Tibial artery (tissue), 4 donors: ENCODE results near the gene CCDC201.
"Not testable (repeated sequence)": the region's sequence is repeated elsewhere in the genome, so short reads cannot be mapped to it uniquely, and the experiment has no call there.

ENCODE experiments used
- DNase-seq, 2 donors: peaks; one replicate each; pipeline ENCODE4 v3.0.0-alpha.2; 2019
- H3K27ac ChIP-seq, 2 donors: fragments of 200-600 bp; sonication (generic) in 1 of 2; 1 replicate in 1 of 2; 2 replicates in 1 of 2; pipeline ENCODE4 v1.5.1; 2018 to 2019; ENCODE audit warnings: mild to moderate bottlenecking in 1 of 2
- H3K27me3 ChIP-seq, 2 donors: fragments of 200-600 bp; sonication (generic) in 1 of 2; one replicate each; pipeline versions ENCODE4 v1.5.1 to v1.6.0; 2016 to 2019
- H3K36me3 ChIP-seq, 3 donors: fragments of 200-600 bp; sonication (generic) in 2 of 3; one replicate each; pipeline ENCODE4 v1.5.1; 2016 to 2019; ENCODE audit warnings: mild to moderate bottlenecking in 2 of 3
- H3K4me1 ChIP-seq, 4 donors: fragments of 200-600 bp; sonication (generic) in 2 of 4; 1 replicate in 3 of 4; 2 replicates in 1 of 4; pipeline ENCODE4 v1.5.1; 2016 to 2019
- H3K4me3 ChIP-seq, 2 donors: fragments of 200-600 bp; sonication (generic) in 1 of 2; 1 replicate in 1 of 2; 2 replicates in 1 of 2; pipeline ENCODE4 v1.5.1; 2018 to 2019; ENCODE audit warnings: mild to moderate bottlenecking in 2 of 2
- H3K9me3 ChIP-seq, 3 donors: fragments of 200-600 bp; sonication (generic) in 1 of 3; one replicate each; pipeline ENCODE4 v1.5.1; 2016 to 2019
- intact Hi-C: fragments of 100-400 bp; cut with DNase I; formaldehyde crosslinking; loops from one replicate; pipeline ENCODE4 v1.15.0; 2023; ENCODE audit warnings: low total_unique reads
- TF ChIP-seq, protein P1 (sequence below), 2 experiments: fragments of 200-600 bp in 1 of 2; fragments of 450-650 bp in 1 of 2; IDR thresholded peaks; one replicate each; pipeline ENCODE4 v1.5.1; 2017 to 2019; ENCODE audit warnings: antibody characterized with exemption in 2 of 2, mild to moderate bottlenecking in 1 of 2, moderate library complexity in 1 of 2

CCDC201 gene

DNA sequence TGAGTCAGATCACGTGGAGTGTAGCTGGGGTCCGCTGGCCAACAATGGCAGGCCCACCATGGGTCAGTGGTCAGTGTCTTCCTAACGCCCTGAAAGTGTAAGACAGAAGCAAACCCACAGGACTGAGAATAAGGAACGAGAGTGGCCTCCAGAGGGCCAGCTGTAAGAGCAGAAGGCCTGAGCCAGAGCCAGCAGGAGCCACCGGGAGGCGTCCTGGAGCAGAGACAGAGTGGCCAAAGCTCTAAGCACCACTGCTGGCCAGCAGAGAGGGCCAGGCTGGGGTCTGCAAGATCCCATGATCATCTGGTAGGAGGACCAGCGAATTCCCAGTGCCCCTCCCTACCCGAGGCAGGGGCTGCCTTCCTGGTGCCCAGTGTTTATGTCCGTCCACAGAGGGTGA lies 9.2 kb downstream of the CCDC201 start:
- TF ChIP-seq, protein P1, sequence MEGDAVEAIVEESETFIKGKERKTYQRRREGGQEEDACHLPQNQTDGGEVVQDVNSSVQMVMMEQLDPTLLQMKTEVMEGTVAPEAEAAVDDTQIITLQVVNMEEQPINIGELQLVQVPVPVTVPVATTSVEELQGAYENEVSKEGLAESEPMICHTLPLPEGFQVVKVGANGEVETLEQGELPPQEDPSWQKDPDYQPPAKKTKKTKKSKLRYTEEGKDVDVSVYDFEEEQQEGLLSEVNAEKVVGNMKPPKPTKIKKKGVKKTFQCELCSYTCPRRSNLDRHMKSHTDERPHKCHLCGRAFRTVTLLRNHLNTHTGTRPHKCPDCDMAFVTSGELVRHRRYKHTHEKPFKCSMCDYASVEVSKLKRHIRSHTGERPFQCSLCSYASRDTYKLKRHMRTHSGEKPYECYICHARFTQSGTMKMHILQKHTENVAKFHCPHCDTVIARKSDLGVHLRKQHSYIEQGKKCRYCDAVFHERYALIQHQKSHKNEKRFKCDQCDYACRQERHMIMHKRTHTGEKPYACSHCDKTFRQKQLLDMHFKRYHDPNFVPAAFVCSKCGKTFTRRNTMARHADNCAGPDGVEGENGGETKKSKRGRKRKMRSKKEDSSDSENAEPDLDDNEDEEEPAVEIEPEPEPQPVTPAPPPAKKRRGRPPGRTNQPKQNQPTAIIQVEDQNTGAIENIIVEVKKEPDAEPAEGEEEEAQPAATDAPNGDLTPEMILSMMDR (IDR thresholded peaks at IDR 0.05) = no peak
- H3K4me1 ChIP-seq = no peaks in the 10 kb centered on the region
- DNase-seq = no peak
- no peak overlapping the region for H3K27ac ChIP-seq
- H3K9me3 ChIP-seq = peaks cover 0 to 4% (median 0%) of the 10 kb centered on the region in 3 donors
- H3K27me3 ChIP-seq = peaks cover 0 to 30% of the 10 kb centered on the region in 2 donors
- intact Hi-C loops = no loop called here
- H3K36me3 ChIP-seq = no peaks in the 10 kb centered on the region
- no peak overlapping the region for H3K4me3 ChIP-seq

DNA sequence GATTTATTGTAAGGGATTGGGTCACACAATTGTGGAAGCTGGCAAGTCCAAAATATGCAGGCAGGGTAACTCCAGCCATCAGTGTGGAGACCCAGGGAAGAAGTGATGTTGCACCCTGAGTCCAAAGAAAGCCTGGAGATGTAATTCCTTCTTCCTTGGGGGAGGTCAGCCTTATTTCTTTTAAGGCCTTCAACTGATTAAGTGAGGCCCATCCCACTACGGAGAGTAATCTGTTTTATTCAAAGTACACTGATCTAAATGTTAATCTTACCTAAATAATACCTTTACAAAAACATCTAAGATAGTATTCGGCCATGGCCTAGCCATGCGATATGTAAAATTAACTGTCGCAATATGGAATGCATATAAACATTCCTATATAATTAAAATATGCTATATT lies 16.0 kb downstream of the CCDC201 start:
- H3K36me3 ChIP-seq, intact Hi-C loops, H3K4me1 ChIP-seq: not testable (repeated sequence)

DNA sequence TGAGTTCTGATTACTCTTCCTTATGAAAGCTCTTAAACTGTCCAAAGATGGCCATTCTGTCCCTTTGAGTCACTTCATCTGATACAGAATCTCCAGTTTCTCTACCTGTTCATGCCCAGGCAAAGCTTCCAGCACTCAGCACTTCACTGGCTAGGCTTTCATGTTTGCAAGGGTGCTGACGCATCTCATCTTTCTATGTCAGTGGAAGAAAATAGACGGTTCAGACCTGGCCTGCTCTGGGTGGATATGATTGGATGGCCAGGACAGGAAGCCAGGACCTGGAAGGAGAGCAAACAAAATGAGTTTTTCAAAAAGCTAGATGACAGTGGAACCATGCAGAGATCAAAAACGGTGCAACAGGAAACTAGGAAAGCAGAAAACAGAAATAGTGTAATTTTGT lies 17.2 kb downstream of the CCDC201 start:
- H3K9me3 ChIP-seq, H3K36me3 ChIP-seq, H3K27ac ChIP-seq, H3K4me1 ChIP-seq, intact Hi-C loops, H3K27me3 ChIP-seq, DNase-seq, H3K4me3 ChIP-seq: not testable (repeated sequence)

More for the DNA sequence above, 16.0 kb downstream of the CCDC201 start:
- not testable (repeated sequence) for DNase-seq, H3K4me3 ChIP-seq, H3K27ac ChIP-seq, H3K27me3 ChIP-seq, H3K9me3 ChIP-seq

DNA sequence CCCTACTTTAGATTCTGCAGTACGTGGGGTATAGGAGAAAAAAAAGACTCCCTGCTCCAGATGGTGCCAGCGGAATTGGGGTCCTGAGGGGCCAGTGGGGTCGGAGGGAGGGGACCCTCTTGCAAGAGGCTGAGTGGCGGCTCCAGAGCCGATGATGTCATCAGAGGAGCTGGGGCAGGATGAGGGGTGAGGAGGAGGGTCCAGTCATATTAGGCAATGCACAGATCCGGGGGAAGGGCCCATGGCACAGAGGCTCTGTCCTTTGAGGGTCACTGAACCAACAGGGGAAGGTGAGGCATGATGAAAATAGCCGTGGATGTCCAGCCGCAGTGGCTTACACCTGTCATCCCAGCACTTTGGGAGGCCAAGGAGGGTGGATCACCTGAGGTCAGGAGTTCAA lies 19.4 kb downstream of the CCDC201 start:
- DNase-seq, intact Hi-C loops, H3K27me3 ChIP-seq: not testable (repeated sequence)

DNA sequence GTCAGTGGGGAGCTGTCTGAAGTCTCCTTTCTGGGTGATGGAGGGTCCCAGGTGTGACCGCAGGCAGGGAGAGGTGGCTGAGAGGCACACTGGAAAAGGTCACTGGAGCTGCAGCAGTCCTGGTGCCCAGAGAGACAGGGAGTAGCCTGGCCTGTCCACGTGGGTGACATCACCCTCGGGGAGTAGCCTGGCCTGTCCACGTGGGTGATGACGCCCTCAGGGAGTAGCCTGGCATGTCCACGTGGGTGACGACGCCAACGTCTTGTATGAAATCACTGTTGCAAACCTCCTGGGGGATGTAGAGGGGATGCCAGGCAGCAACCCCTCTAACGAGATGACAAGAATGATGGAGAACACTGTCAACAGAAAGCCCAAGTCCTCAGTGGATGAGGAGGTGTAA lies 19.9 kb downstream of the CCDC201 start:
- H3K36me3 ChIP-seq, H3K4me1 ChIP-seq, H3K4me3 ChIP-seq, H3K27ac ChIP-seq, H3K27me3 ChIP-seq, H3K9me3 ChIP-seq, DNase-seq, intact Hi-C loops: not testable (repeated sequence)

More for the DNA sequence above, 19.4 kb downstream of the CCDC201 start:
- H3K4me1 ChIP-seq, H3K4me3 ChIP-seq, H3K36me3 ChIP-seq, H3K9me3 ChIP-seq, H3K27ac ChIP-seq: not testable (repeated sequence)

DNA sequence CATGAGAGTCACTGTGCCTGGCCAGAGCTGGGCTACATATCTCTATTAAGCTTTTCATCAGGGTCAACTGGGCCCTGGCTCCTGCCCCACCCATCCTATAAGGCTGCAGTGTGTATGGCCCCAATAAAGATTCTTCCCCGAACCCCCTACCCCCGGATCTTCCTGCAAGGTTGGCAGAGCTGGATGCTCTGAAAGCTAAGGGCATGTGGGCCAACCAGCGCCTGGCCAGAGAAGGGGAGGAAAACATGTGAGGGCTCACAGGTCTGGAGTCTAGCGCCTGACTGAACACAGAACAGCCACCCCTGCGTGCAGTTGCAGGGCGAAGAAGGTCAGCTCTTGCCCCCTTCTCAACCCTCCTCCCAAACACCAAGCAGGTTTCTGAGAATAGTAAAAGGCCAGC lies 24.1 kb downstream of the CCDC201 start:
- intact Hi-C loops, H3K27me3 ChIP-seq, H3K9me3 ChIP-seq: not testable (repeated sequence)

DNA sequence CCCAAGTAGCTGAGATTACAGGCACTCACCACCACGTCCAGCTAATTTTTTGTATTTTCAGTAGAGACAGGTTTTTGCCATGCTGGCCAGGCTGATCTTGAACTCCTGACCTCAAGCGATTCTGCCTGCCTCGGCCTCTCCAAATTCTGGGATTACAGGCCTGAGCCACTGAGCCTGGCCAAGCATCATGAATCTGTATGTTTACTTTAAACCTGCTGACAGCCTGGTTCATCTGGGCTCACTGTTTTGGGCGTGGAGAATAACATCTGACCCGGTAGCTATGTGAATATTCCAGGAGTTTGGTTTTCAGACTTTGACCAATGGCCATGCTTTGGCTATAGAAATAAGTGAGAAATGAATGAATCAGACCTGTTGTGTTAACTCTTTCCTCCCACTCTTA lies 26.3 kb downstream of the CCDC201 start:
- H3K36me3 ChIP-seq, DNase-seq, H3K27ac ChIP-seq, H3K9me3 ChIP-seq, intact Hi-C loops, H3K27me3 ChIP-seq, H3K4me3 ChIP-seq, H3K4me1 ChIP-seq: not testable (repeated sequence)

More for the DNA sequence above, 24.1 kb downstream of the CCDC201 start:
- not testable (repeated sequence) for H3K36me3 ChIP-seq, DNase-seq, H3K27ac ChIP-seq, H3K4me3 ChIP-seq, H3K4me1 ChIP-seq

DNA sequence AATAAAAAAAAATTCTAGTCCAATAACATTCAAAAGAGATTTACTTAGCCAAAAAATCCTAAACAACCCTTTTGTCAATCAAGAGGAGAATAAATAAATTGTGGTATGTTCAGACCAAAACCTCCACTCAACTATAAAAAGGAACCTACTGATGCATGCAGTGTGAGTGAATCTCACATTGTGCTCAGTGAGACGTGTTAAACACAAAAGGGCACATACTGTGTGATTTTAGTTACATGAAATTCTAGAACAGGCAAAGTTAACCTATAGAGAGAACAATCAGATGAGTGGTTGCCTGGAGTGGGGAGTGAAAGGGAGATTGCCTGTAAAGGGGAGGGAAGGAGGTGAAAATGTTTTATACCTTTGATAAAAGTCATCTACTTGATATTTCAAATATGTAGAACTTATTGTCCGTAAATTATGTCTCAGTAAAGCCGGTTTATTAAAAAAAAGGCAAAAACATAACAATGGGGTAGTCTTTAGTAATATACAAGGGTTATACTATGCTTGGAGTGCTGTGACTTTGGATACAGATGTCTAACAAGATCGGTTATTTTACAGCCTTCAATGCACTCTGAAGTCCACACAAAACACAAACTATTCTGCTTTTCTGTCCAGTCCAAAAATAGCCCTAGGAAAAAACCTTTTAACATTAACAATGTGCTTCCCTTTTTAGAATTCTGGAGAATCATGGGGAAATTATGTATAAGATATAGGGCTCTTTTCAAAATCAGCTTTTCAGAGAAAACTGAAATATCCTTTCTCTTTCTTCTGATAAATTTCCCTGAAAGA lies 30.8 kb downstream of the CCDC201 start:
- intact Hi-C loops, H3K27ac ChIP-seq, H3K4me3 ChIP-seq, H3K36me3 ChIP-seq, H3K4me1 ChIP-seq, DNase-seq, H3K9me3 ChIP-seq, H3K27me3 ChIP-seq: not testable (repeated sequence)

DNA sequence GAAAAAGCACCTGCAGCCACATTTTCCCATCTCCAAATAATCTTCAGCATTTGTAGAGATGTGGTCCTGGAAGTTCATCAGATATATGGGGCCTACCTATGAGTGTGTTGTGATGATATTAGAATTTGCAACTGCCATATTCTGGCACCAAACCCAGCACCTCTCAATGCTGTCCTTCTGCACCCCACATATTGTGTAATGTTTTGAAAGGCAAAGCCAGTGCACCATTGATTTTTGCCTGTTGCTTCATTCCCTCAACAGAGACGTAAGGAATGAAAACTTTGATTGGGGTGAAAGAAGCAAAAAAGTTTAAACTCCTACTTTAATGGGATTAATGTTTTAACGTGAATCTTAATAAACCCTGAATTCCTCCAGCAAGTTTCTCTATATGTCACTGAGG lies 34.0 kb downstream of the CCDC201 start:
- H3K9me3 ChIP-seq, H3K27me3 ChIP-seq, H3K4me1 ChIP-seq, intact Hi-C loops, H3K27ac ChIP-seq, H3K36me3 ChIP-seq, H3K4me3 ChIP-seq, DNase-seq: not testable (repeated sequence)

DNA sequence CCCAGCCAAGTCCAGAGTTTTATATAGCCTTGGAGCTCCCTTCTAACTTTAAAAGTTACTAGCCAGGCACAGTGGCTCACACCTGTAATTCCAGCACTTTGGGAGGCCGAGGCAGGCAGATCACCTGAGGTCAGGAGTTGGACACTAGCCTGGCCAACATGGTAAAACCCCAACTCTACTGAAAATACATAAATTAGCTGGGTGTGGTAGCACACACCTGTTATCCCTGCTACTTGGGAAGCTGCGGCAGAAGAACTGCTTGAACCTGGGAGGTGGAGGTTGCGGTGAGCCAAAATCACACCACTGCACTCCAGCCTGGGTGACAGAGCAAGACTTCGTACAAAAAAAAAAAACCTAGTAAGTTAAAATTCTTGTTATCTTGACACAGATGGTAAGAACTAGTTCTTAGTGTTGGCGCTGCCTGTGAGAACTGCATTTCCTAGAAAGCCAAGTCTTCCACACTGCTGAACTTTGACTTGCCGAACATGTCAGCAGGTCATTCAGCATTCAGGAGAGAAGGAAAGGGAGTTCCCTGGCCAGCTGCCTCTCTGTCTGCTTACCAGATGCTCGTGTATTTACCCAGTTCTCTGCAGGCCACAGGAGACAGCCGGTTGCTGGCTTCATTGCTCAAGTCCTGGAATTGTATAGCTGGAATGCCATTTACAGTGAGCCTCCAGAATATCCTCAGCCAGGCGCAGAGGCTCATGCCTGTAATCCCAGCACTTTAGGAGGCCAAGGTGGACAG lies 40.3 kb downstream of the CCDC201 start:
- H3K27ac ChIP-seq, intact Hi-C loops, H3K4me1 ChIP-seq, H3K36me3 ChIP-seq, H3K9me3 ChIP-seq, H3K4me3 ChIP-seq, H3K27me3 ChIP-seq, DNase-seq: not testable (repeated sequence)

DNA sequence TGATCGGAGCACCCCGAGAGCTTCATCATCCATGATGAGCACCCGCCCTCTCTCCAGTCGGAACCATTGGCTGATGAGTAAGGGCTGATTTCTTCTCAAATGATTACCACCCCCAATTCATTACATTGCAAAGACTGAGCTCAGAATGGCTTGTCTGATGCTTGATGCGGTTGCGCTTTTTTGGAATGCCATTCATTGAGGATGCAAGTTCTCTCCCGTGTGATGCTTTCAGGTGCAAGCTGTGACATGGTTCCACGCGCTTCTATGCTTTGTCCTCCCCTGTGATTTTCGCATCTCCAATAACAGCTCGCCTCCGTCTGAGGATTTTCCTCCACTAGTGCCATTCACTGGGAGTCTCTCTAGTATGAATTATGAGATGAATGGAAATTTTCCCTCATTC lies 43.0 kb downstream of the CCDC201 start:
- H3K4me1 ChIP-seq, H3K4me3 ChIP-seq, H3K36me3 ChIP-seq, H3K27me3 ChIP-seq, H3K9me3 ChIP-seq, intact Hi-C loops, DNase-seq, H3K27ac ChIP-seq: not testable (repeated sequence)

DNA sequence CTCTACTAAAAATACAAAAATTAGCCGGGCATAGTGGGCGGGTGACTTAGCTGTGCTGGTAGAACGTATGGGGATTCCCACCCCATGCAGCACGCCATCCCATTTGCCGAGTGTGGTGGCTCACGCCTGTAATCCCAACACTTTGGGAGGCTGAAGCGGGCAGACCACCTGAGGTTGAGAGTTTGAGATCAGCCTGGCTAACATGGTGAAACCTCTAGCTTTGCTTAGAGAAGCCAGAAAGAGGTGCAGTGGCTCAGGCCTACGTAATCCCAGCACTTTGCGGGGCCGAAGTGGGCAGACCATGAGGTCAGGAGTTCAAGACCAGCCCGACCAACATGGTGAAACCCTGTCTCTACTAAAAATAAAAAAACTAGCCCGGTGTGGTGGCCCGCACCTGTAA lies 45.2 kb downstream of the CCDC201 start:
- intact Hi-C loops, H3K27me3 ChIP-seq, H3K27ac ChIP-seq, DNase-seq, H3K4me1 ChIP-seq, H3K4me3 ChIP-seq, H3K36me3 ChIP-seq, H3K9me3 ChIP-seq: not testable (repeated sequence)

DNA sequence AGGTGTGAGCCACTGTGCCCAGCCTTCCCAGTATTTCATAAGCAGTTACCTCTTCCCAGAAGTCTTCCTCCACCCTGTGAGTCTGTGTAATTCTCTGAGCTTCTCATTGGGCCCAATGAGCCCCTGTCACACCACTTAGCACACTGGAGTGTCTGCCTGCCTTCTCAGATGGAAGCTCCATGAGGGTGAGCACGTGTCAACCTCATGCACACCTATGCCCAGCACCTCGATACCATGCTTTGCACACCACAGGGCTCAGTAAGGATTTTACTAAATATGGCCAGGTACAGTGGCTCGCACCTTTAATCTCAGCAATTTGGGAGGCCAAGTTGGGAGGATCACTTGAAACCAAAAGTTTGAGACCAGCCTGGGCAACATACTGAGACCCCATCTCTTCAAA lies 46.3 kb downstream of the CCDC201 start:
- H3K36me3 ChIP-seq, H3K27me3 ChIP-seq, H3K9me3 ChIP-seq, H3K4me1 ChIP-seq, H3K4me3 ChIP-seq, H3K27ac ChIP-seq, intact Hi-C loops: not testable (repeated sequence)
- peak in 1 of 2 donors; percentile 7 for DNase-seq
